ENCODE data around the gene WNT4.

WNT4 gene

DNA sequence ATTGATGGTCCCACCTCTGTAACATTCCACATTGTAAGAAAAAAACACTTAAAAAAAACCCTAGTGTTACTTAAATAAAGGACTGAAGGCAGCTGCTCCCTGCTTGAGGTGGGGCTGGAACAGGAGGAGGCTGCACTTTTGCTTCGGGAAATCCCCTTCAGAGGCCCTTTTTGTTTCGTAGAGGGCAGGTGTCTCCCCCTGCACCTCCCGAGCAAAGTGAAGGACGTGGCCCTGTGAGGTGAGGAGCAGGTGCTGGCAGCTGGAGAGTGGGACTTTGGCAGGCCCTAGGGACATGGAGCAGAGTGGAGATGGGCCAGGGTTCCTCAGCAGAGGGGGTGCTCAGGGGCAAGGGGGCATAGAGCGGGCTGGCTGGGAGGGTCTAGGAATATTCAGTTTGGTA is 33.4 kb upstream of the WNT4 start:
- TF ChIP-seq, protein P1, sequence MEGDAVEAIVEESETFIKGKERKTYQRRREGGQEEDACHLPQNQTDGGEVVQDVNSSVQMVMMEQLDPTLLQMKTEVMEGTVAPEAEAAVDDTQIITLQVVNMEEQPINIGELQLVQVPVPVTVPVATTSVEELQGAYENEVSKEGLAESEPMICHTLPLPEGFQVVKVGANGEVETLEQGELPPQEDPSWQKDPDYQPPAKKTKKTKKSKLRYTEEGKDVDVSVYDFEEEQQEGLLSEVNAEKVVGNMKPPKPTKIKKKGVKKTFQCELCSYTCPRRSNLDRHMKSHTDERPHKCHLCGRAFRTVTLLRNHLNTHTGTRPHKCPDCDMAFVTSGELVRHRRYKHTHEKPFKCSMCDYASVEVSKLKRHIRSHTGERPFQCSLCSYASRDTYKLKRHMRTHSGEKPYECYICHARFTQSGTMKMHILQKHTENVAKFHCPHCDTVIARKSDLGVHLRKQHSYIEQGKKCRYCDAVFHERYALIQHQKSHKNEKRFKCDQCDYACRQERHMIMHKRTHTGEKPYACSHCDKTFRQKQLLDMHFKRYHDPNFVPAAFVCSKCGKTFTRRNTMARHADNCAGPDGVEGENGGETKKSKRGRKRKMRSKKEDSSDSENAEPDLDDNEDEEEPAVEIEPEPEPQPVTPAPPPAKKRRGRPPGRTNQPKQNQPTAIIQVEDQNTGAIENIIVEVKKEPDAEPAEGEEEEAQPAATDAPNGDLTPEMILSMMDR (IDR thresholded peaks at IDR 0.05; ENCODE audit: low read length, missing control alignments): no peak
- DNase-seq (ENCODE audit: low read depth): no peak
- H3K4me3 ChIP-seq (replicated peaks; ENCODE audit: low read depth, low read length): no peak overlapping the region

DNA sequence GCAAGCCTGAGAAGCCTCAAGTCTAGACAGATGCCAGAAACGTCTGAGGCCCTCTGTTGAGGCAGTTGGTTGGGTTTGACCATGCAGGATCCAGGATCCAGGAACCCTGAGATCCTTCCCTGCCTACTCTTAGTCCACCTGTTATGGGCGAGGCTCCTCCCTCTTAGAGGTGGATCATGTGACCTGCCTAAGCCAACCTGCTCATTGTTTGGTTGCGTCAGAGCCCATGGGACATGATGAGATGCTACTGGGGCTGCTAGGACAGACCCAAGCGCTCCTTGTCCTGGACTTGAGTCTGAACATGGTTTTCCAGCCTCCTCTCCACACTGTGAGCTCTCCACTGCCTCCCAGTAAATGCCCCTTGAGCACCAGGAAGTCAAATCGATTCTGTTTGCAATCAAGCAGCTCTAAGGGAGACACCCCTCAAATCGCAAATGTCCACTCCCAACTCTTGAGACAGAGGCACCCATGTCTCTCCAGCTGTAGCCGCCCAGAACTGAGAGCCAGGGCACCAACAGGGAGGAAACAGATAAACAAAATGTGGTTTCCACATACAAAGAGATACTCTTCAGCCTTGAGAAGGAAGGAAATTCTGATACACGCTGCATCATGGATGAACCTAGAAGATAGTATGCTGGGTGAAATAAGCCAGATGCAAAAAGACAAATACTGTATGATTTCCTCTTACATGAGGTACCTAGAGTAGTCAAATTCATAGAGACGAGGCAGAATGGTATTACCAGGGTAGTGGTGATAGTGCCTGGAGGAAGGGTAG is 31.7 kb upstream of the WNT4 start:
- DNase-seq (ENCODE audit: low read depth): no peak

DNA sequence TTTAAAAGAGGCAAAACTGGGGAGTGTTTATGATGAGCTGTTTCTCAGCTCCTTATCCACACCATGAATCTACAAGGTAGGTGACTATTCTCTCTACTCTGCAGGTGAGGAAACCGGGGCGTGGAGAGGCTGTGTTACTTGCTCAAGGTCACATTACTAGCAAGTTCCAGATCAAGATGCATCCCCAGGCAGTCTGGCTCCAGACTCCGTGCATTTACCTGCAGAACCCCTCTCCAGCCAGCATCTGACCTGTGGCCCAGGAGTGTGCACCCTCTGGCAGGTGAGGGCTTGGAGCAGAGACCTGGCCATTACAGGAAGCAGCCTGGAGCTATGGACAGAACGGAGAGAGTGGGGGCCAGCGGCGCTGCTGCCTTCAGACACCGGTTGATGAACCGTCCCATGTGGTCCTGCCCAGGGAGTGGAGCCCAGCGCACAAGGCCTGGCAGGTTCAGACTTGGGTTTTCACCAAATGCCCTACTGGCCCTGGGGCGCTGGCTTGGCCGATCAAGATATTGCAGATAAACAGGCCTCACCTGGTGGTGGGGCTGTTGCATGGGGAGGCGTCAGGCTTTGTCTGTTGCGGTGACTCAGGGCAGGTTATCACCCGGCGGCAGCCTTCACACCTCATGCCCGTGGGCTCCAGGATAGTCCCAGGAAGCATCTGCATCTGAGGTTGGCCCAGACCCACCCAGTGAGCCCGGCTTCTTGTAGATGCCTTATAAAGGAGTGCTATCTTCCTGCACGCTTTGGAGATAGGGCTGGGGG is 29.2 kb upstream of the WNT4 start:
- TF ChIP-seq, protein P1 (IDR thresholded peaks at IDR 0.05; ENCODE audit: low read length, missing control alignments): no peak
- no peak overlapping the region for H3K4me3 ChIP-seq (replicated peaks; ENCODE audit: low read depth, low read length)
- no peak for DNase-seq (ENCODE audit: low read depth)

More for the DNA sequence above, 31.7 kb upstream of the WNT4 start:
- H3K4me3 ChIP-seq (replicated peaks; ENCODE audit: low read depth, low read length): no peak overlapping the region
- TF ChIP-seq, protein P1 (IDR thresholded peaks at IDR 0.05; ENCODE audit: low read length, missing control alignments): no peak

DNA sequence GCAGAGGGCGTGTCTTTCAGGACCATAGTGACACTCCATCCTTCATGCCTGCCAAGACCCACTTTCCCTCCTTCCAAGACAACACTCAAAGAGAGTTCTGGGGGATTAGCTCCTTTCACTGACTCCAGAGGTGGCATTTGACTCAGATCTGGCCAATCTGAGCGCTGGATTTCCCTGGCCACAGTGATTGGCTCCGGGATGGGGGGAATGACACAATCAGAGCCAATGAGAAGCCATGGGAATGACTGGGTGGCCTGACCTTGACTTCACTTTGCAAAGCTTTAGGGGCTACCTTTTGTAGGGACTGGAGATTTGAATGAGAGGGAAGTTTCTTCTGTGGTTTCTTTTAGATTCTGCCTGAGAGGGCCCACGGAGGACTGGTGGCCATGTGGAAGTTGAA is 26.9 kb upstream of the WNT4 start:
- TF ChIP-seq, protein P1 (IDR thresholded peaks at IDR 0.05; ENCODE audit: low read length, missing control alignments): no peak
- no peak for DNase-seq (ENCODE audit: low read depth)
- H3K4me3 ChIP-seq (replicated peaks; ENCODE audit: low read depth, low read length): no peak overlapping the region

DNA sequence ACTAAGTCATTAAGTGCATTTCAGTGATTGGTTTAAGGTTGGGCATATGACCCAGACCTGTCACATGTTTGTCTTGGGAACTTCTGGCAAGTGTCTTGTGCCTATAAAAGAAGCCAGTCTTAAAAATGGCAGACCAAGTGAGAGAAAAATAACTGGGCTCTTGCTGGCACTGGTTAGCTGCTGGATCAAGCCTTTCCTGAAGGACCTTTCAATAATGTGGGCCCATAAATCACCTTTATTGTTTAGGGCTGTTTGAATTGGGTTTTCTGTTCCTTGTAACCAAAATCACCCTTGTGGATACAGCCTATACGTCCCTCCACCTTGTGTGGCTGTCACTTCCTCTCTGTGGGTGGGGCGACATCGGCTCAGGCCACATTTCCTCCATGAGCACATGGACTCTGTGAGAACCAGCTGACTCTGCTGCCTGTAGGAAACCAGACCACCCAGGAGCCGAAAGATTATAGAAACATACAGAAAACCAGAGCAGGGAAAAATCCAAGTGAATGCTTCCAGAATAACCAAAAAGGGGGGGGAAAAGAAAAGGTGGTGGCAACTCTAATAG is 25.6 kb upstream of the WNT4 start:
- H3K4me3 ChIP-seq (replicated peaks; ENCODE audit: low read depth, low read length): no peak overlapping the region
- TF ChIP-seq, protein P1 (IDR thresholded peaks at IDR 0.05; ENCODE audit: low read length, missing control alignments): no peak
- no peak for DNase-seq (ENCODE audit: low read depth)

DNA sequence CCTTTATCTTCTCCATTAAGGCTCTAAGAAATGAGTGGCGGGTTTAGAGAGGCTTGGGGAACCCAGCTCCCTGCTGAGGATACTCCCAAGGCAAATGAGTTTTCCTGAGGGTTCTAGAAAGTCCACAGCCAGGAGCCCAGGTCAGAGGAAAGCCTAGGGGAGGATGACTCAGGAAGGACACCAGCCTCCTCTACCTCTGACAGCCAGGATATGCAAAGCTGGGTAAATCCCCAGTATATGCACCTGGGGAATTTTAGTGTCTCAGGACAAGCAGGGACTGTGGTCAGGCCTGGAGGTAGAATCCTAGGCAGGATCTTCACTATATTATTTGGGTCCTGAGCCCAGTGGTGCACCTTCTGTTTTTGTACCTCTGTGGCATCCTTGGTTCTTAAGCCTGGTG is 23.5 kb upstream of the WNT4 start:
- DNase-seq (ENCODE audit: low read depth): no peak
- TF ChIP-seq, protein P1 (IDR thresholded peaks at IDR 0.05; ENCODE audit: low read length, missing control alignments): no peak
- no peak overlapping the region for H3K4me3 ChIP-seq (replicated peaks; ENCODE audit: low read depth, low read length)
